ENCODE measurements around the gene RPS8.

RPS8 gene

DNA sequence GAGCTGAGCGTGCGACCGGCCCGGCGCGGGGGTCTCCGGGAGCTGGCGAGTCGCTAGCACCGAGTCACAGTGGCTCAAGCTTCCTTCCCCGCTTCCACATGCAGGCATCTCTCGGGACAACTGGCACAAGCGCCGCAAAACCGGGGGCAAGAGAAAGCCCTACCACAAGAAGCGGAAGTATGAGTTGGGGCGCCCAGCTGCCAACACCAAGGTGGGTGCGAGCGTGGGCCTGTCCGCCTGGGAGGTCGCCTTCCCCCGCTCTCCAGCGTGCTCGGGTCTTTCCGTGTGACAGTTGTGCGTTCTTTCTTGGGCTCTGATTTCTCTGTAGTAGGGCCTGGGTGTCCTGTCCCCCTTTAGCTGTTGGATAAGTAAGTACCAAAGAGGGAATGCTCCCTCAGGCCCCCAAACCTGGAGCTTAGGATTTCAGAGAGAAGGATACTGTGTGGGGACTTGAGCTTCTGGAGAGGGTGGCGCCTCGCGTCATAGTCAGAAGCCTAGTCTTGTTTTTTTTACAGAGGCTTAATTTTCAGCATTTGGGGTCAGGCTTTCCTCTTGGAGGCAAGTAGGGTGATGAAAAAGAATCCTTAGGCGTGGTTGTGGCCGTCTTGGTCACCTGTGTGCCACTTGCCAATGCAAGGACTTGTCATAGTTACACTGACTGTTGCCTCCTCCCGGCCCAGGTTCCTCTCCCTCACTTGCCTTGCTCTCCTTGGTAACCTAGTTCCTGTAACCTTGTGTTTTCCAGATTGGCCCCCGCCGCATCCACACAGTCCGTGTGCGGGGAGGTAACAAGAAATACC lies 790 bp downstream of the RPS8 start:
- Histone ChIP-seq H3K4me1 (ENCODE audit: insufficient read depth, low read length) (no peaks in the 10 kb centered on the region; the same call in 1 of the 2 replicates), H3K9ac (ENCODE audit: low read depth, low read length) (peak overlapping the region; percentile 80), H3K9me3 (ENCODE audit: control insufficient read depth, insufficient read depth, low read length) (no peaks in the 10 kb centered on the region), H3K36me3 (ENCODE audit: insufficient read depth, low read length) (peaks cover 33% of the 10 kb centered on the region)

GRCh38 chr1:44776730-44777068 lies 1.4 kb downstream of the RPS8 start:
- Histone ChIP-seq H3K4me1 (ENCODE audit: insufficient read depth, low read length) (no peaks in the 10 kb centered on the region; the same call in 1 of the 2 replicates), H3K9ac (ENCODE audit: low read depth, low read length) (peak overlapping the region; percentile 80), H3K36me3 (ENCODE audit: insufficient read depth, low read length) (peaks cover 33% of the 10 kb centered on the region), H3K9me3 (ENCODE audit: control insufficient read depth, insufficient read depth, low read length) (no peaks in the 10 kb centered on the region)

GRCh38 chr1:44777547-44777946 lies 2.2 kb downstream of the RPS8 start:
- Histone ChIP-seq H3K9me3 (ENCODE audit: control insufficient read depth, insufficient read depth, low read length) (no peaks in the 10 kb centered on the region), H3K36me3 (ENCODE audit: insufficient read depth, low read length) (peaks cover 33% of the 10 kb centered on the region), H3K4me1 (ENCODE audit: insufficient read depth, low read length) (no peaks in the 10 kb centered on the region; the same call in 1 of the 2 replicates), H3K9ac (ENCODE audit: low read depth, low read length) (no peak overlapping the region)

GRCh38 chr1:44777969-44778635 lies 2.8 kb downstream of the RPS8 start:
- Histone ChIP-seq H3K9ac (ENCODE audit: low read depth, low read length) (no peak overlapping the region), H3K36me3 (ENCODE audit: insufficient read depth, low read length) (peaks cover 33% of the 10 kb centered on the region), H3K9me3 (ENCODE audit: control insufficient read depth, insufficient read depth, low read length) (no peaks in the 10 kb centered on the region), H3K4me1 (ENCODE audit: insufficient read depth, low read length) (no peaks in the 10 kb centered on the region; the same call in 1 of the 2 replicates)

- H3K4me1 ChIP-seq (ENCODE audit: insufficient read depth, low read length): peaks cover 5% of the 10 kb centered on the region
- H3K36me3 ChIP-seq (ENCODE audit: insufficient read depth, low read length): peaks cover 33% of the 10 kb centered on the region
- no peaks in the 10 kb centered on the region for H3K9me3 ChIP-seq (ENCODE audit: control insufficient read depth, insufficient read depth, low read length)
- no peak overlapping the region for H3K9ac ChIP-seq (ENCODE audit: low read depth, low read length)
These were observed 3.6 kb downstream of the RPS8 start for GRCh38 chr1:44778705-44779576.

DNA sequence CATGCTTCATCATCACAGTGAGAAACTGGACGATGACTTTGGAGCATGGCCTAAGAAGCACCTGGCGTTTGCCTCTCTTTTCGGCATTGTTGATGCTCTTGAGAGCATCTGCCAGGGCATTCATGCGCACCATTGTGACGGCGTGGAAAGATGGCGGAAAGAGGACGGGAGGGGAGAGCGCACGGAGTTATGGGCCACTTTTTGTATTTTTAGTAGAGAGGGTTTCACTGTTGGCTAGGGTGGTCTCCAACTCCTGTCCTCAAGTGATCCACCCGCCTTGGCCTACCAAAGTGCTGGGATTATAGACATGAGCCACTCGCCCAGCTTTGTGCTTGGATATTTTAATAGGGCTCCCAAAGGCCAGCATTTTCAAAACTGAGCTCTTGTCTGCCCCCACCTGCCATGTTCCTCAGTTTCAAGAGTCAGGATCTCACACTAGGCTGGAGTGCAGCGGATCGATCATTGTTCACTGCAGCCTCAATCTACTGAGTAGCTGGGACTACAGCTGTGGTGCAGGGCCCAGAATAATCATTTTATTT lies 5.3 kb downstream of the RPS8 start:
- no peaks in the 10 kb centered on the region for H3K9me3 ChIP-seq (ENCODE audit: control insufficient read depth, insufficient read depth, low read length)
- H3K9ac ChIP-seq (ENCODE audit: low read depth, low read length): no peak overlapping the region
- H3K4me1 ChIP-seq (ENCODE audit: insufficient read depth, low read length): peaks cover 12% of the 10 kb centered on the region
- H3K36me3 ChIP-seq (ENCODE audit: insufficient read depth, low read length): peaks cover 33% of the 10 kb centered on the region

GRCh38 chr1:44783697-44784093 lies 8.4 kb downstream of the RPS8 start:
- H3K9ac ChIP-seq (ENCODE audit: low read depth, low read length): peak overlapping the region; percentile 58
- peaks cover 21% of the 10 kb centered on the region for H3K4me1 ChIP-seq (ENCODE audit: insufficient read depth, low read length)
- H3K36me3 ChIP-seq (ENCODE audit: insufficient read depth, low read length): peaks cover 5% of the 10 kb centered on the region

GRCh38 chr1:44784094-44785028 lies 9.0 kb downstream of the RPS8 start:
- Histone ChIP-seq H3K9ac (ENCODE audit: low read depth, low read length) (peak overlapping the region; percentile 58), H3K4me1 (ENCODE audit: insufficient read depth, low read length) (peaks cover 21% of the 10 kb centered on the region), H3K9me3 (ENCODE audit: control insufficient read depth, insufficient read depth, low read length) (no peaks in the 10 kb centered on the region), H3K36me3 (ENCODE audit: insufficient read depth, low read length) (no peaks in the 10 kb centered on the region; the same call in 1 of the 2 replicates)

More at GRCh38 chr1:44783697-44784093, 8.4 kb downstream of the RPS8 start:
- no peaks in the 10 kb centered on the region for H3K9me3 ChIP-seq (ENCODE audit: control insufficient read depth, insufficient read depth, low read length)

DNA sequence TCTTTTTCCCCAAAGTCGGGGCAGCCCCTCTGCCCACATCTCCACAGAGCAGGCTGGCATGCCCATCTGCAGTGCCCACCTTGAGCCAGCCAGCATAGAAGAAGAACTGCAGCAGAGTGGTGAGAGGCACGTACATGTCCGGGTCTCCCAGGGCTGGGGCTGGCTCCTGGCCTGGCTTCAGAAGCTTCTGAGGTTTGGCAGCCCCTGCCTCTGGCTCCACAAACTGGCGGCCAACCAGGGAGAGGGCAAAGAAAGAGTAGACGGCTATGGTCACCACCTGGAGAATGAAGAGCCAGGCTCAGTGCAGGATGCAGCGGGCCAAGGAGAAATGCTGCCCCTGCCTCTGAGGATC lies 9.7 kb downstream of the RPS8 start:
- no peaks in the 10 kb centered on the region for H3K9me3 ChIP-seq (ENCODE audit: control insufficient read depth, insufficient read depth, low read length)
- no peaks in the 10 kb centered on the region; the same call in 1 of the 2 replicates for H3K36me3 ChIP-seq (ENCODE audit: insufficient read depth, low read length)
- peaks cover 21% of the 10 kb centered on the region for H3K4me1 ChIP-seq (ENCODE audit: insufficient read depth, low read length)
- no peak overlapping the region for H3K9ac ChIP-seq (ENCODE audit: low read depth, low read length)

DNA sequence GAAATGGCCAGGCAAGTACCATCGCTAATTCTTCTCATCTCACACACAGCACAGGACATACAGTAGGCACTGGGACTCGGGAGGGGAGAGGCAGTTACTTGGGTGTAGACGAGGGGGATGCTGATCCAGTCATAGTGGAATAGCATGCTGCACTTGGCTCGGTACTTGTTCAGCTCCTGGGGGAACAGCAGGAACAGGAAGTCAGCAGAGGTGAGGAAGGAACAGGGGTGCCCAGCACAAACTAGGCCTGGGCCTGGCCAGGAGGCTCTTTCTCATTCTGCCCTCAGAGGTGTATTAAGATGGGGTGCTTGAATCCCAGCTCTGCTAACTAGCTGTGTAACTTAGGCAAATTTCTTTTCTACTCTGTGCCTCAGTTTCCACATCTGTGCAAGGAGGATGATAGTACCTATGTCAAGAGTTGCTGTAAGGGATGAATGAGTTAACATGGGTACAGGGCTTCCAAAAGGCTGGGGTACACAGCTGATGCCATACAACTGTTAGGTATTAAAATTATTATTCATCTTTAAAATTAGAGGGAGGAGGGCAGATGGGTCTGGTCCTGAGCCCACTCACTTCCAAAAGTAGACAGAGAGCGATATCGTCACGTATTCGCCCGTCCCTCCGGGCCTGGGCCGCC lies 10.3 kb downstream of the RPS8 start:
- Histone ChIP-seq H3K9ac (ENCODE audit: low read depth, low read length) (peak overlapping the region; percentile 49; the same call in 1 of the 2 replicates), H3K4me1 (ENCODE audit: insufficient read depth, low read length) (peaks cover 21% of the 10 kb centered on the region), H3K36me3 (ENCODE audit: insufficient read depth, low read length) (no peaks in the 10 kb centered on the region), H3K9me3 (ENCODE audit: control insufficient read depth, insufficient read depth, low read length) (no peaks in the 10 kb centered on the region)

- Histone ChIP-seq H3K4me1 (ENCODE audit: insufficient read depth, low read length) (peaks cover 21% of the 10 kb centered on the region), H3K9ac (ENCODE audit: low read depth, low read length) (peak overlapping the region; percentile 49), H3K36me3 (ENCODE audit: insufficient read depth, low read length) (no peaks in the 10 kb centered on the region), H3K9me3 (ENCODE audit: control insufficient read depth, insufficient read depth, low read length) (no peaks in the 10 kb centered on the region)
These were observed 10.9 kb downstream of the RPS8 start for GRCh38 chr1:44786138-44786840.

- peak overlapping the region; percentile 49 for H3K9ac ChIP-seq (ENCODE audit: low read depth, low read length)
- H3K9me3 ChIP-seq (ENCODE audit: control insufficient read depth, insufficient read depth, low read length): no peaks in the 10 kb centered on the region
- no peaks in the 10 kb centered on the region for H3K36me3 ChIP-seq (ENCODE audit: insufficient read depth, low read length)
- H3K4me1 ChIP-seq (ENCODE audit: insufficient read depth, low read length): peaks cover 21% of the 10 kb centered on the region
These were observed 11.6 kb downstream of the RPS8 start for GRCh38 chr1:44786841-44787426.
